HepG2 (cell line): ENCODE results near the gene TSPYL2.

Experiments
- GZF1 ChIP-seq: sonication (generic); formaldehyde crosslinking; IDR thresholded peaks from 2 replicates; pipeline ENCODE4 v1.5.1; 2020; ENCODE audit warnings: mild to moderate bottlenecking, missing genetic modification reagents
- ZNF34 ChIP-seq: sonication (generic); formaldehyde crosslinking; IDR thresholded peaks from 2 replicates; pipeline ENCODE4 v1.4.0; 2020; ENCODE audit warnings: mild to moderate bottlenecking, missing genetic modification reagents, borderline replicate concordance

- TF ChIP-seq ZNF34 = no peak
- no peak for TF ChIP-seq GZF1
Observed at GRCh38 chrX:53072418-53073114, 9.6 kb upstream of the TSPYL2 start.
